Measurements from ENCODE around the gene ZNF132.

- no peak for TF ChIP-seq ZNF707 (tag by site-specific recombination; IDR thresholded peaks at IDR 0.05)
- TF ChIP-seq CTCF (tag by site-specific recombination; IDR thresholded peaks at IDR 0.05): no peak
- no peak for TF ChIP-seq REST (tag by site-specific recombination; IDR thresholded peaks at IDR 0.05)
- no peak for TF ChIP-seq ZNF133 (tag by site-specific recombination; IDR thresholded peaks at IDR 0.05)
Measured at GRCh38 chr19:58396691-58397532, 43.0 kb downstream of the ZNF132 start.
